ENCODE measurements around the gene PRKCE.

Gene PRKCE

GRCh38 chr2:46042711-46043110 is 391.2 kb downstream of the PRKCE start:
- DNase-seq (ENCODE audit: low spot score), result no peak
- TF ChIP-seq CTCF (IDR thresholded peaks at IDR 0.05; ENCODE audit: extremely low read depth, missing control alignments), result no peak

- no peak for TF ChIP-seq CTCF (IDR thresholded peaks at IDR 0.05; ENCODE audit: extremely low read depth, missing control alignments)
- no peak for DNase-seq (ENCODE audit: low spot score)
These were observed 394.4 kb downstream of the PRKCE start for GRCh38 chr2:46045888-46046287.

GRCh38 chr2:46047290-46047689 is 395.8 kb downstream of the PRKCE start:
- no peak for TF ChIP-seq CTCF (IDR thresholded peaks at IDR 0.05; ENCODE audit: extremely low read depth, missing control alignments)
- no peak for DNase-seq (ENCODE audit: low spot score)

- no peak for TF ChIP-seq CTCF (IDR thresholded peaks at IDR 0.05; ENCODE audit: extremely low read depth, missing control alignments)
- DNase-seq (ENCODE audit: low spot score), result no peak
These were observed 397.2 kb downstream of the PRKCE start for GRCh38 chr2:46048693-46049092.

- DNase-seq (ENCODE audit: low spot score), result no peak
- TF ChIP-seq CTCF (IDR thresholded peaks at IDR 0.05; ENCODE audit: extremely low read depth, missing control alignments), result no peak
These were observed 398.6 kb downstream of the PRKCE start for GRCh38 chr2:46050027-46050426.

GRCh38 chr2:46050489-46050888 is 399.0 kb downstream of the PRKCE start:
- no peak for DNase-seq (ENCODE audit: low spot score)

GRCh38 chr2:46051085-46051484 is 399.6 kb downstream of the PRKCE start:
- no peak for DNase-seq (ENCODE audit: low spot score)
- TF ChIP-seq CTCF (IDR thresholded peaks at IDR 0.05; ENCODE audit: extremely low read depth, missing control alignments), result no peak

More at GRCh38 chr2:46050489-46050888, 399.0 kb downstream of the PRKCE start:
- TF ChIP-seq CTCF (IDR thresholded peaks at IDR 0.05; ENCODE audit: extremely low read depth, missing control alignments), result no peak

Data from GM20000 (cell line).